ENCODE results near the gene UHRF2.
"Not testable (repeated sequence)": the region's sequence is repeated elsewhere in the genome, so short reads cannot be mapped to it uniquely, and the experiment has no call there.

UHRF2 gene

DNA sequence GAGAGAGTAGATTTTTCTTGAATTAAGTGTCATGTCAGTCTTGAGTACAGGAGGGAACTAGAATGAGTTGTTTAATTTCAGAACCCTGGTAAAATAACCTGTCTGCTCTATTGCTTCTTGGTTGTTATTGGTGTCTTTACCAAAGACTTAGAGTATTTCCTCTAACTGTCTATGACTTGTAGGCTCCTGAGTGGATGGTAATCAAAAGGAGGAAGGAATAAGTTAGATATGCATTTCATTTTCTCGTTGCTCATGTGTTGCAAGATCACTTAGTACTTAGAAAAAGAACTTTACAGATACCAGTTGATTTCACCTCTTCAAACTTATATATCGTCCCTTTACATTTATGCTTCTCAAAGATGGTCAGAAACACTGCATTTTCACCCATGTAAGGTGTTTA lies 31.1 kb downstream of the UHRF2 start:
- H3K9me3 Mint-ChIP-seq, result no peaks in the 10 kb centered on the region
- H3K36me3 Mint-ChIP-seq (ENCODE audit: low read depth), result peaks cover 22% of the 10 kb centered on the region
- H3K27me3 Mint-ChIP-seq (ENCODE audit: low read depth), result no peaks in the 10 kb centered on the region
- H3K27ac Mint-ChIP-seq, result peak overlapping the region; percentile 44
- DNase-seq (ENCODE audit: low spot score), result no peak
- no peak overlapping the region for H3K4me3 Mint-ChIP-seq
- H3K4me1 Mint-ChIP-seq (ENCODE audit: low read depth), result peaks cover 41% of the 10 kb centered on the region

DNA sequence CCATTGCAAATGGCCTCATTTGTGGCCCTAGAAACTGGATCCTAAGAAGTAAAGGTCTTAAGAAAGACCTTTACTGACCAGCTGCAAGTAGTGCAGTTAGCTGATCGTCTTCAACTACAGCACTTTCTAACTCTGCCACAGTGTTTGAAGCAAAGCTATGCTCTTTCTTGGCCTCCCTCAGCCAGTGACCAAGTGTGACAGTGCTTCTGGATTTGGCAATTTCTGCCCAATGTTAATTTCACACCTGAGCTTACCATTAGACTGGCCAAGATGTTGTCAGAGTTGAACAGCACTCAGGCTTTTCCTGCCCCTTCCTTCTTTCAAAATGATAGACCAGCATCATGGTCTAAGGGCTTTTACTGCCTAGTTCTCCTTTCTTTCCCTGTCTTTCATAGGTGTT lies 36.1 kb downstream of the UHRF2 start:
- H3K27ac Mint-ChIP-seq, result no peak overlapping the region

DNA sequence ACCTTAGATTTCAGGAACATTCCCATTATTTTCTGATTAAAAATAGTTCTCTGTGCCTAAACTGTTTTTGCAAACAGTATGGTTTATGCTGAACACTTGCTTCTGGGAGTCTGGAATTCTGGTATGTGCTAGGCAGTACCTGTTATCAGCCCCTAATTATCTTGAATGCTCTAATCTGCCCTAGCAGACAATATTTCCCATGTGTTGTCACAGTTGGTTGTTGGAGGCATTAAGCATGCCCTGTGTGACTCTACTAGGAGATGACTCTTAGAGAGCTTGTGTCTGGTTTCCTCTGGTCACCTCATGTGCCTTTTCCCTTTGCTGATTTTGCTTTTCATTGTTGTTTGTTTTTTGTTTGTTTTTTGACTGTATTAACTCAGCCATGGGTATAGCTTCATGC lies 36.6 kb downstream of the UHRF2 start:
- Mint-ChIP-seq H3K27ac (peak overlapping the region; percentile 9), H3K4me1 (ENCODE audit: low read depth) (peaks cover 24% of the 10 kb centered on the region), H3K36me3 (ENCODE audit: low read depth) (peaks cover 30% of the 10 kb centered on the region), H3K9me3 (peaks cover 8% of the 10 kb centered on the region), H3K27me3 (ENCODE audit: low read depth) (no peaks in the 10 kb centered on the region), H3K4me3 (no peak overlapping the region)
- no peak for DNase-seq (ENCODE audit: low spot score)

More for the DNA sequence above, 36.1 kb downstream of the UHRF2 start:
- H3K4me3 Mint-ChIP-seq, result no peak overlapping the region
- peaks cover 27% of the 10 kb centered on the region for H3K4me1 Mint-ChIP-seq (ENCODE audit: low read depth)
- no peak for DNase-seq (ENCODE audit: low spot score)
- peaks cover 3% of the 10 kb centered on the region for H3K9me3 Mint-ChIP-seq
- H3K36me3 Mint-ChIP-seq (ENCODE audit: low read depth), result peaks cover 26% of the 10 kb centered on the region
- no peaks in the 10 kb centered on the region for H3K27me3 Mint-ChIP-seq (ENCODE audit: low read depth)

DNA sequence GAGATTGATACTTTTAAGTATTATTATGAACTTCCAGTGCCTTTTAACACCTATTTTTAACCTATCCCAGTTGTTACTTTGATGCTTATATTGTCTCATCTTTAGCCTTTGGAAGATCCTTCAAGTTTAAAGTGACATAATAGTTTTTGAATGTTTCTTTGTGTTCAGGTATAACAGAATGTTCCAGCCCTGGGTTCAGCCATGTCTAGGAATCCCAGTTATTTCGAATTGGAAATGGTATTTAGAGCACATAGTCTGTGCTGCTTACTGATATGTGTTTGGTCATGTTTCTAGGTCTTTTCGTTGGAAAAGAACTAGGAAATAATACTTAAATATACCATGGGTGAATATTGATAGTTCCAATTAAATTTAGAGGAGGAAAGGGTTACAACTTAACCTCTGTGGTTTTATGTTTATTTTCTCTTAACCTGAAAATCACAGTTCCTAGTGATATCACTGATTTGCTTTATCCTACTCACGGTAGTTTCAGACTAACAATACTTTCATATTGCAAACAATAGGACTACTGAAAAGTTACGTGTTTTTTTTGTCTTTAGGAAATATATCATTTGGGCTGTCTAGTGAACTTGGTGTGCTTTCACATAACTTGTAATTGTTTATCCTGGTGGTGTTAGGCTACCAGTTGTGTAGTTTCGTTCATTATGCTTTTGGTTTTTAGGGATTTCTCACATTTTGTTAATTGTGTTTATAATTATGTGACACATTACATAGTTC lies 37.8 kb downstream of the UHRF2 start:
- Mint-ChIP-seq H3K9me3 (peaks cover 8% of the 10 kb centered on the region), H3K4me3 (no peak overlapping the region), H3K27ac (no peak overlapping the region), H3K27me3 (ENCODE audit: low read depth) (no peaks in the 10 kb centered on the region), H3K4me1 (ENCODE audit: low read depth) (peaks cover 24% of the 10 kb centered on the region), H3K36me3 (ENCODE audit: low read depth) (peaks cover 39% of the 10 kb centered on the region)
- DNase-seq (ENCODE audit: low spot score), result no peak

DNA sequence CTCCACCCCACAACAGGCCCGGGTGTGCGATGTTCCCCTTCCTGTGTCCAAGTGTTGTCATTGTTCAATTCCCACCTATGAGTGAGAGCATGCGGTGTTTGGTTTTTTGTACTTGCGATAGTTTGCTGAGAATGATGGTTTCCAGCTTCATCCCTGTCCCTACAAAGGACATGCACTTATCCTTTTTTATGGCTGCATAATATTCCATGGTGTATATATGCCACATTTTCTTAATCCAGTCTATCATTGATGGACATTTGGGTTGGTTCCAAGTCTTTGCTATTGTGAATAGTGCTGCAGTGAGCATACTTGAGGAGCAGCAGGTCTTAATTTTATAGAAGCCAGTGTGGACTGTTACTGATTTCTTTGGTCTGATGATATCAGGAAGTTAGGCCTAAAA lies 42.3 kb downstream of the UHRF2 start:
- DNase-seq (ENCODE audit: low spot score); H3K27ac Mint-ChIP-seq; H3K4me3 Mint-ChIP-seq; H3K4me1 Mint-ChIP-seq (ENCODE audit: low read depth); H3K27me3 Mint-ChIP-seq (ENCODE audit: low read depth): not testable (repeated sequence)
- Mint-ChIP-seq H3K9me3 (peaks cover 17% of the 10 kb centered on the region), H3K36me3 (ENCODE audit: low read depth) (peaks cover 61% of the 10 kb centered on the region)

DNA sequence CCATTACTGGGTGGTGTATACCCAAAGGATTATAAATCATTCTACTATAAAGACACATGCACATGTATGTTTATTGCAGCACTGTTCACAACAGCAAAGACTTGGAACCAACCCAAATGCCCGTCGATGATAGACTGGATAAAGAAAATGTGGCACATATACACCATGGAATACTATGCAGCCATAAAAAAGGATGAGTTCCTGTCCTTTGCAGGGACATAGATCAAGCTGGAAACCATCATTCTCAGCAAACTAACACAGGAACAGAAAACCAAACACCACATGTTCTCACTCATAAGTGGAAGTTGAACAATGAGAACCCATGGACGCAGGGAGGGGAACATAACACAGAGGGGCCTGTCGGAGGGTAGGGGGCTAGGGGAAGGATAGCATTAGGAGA lies 45.7 kb downstream of the UHRF2 start:
- Mint-ChIP-seq H3K36me3 (ENCODE audit: low read depth) (peaks cover 62% of the 10 kb centered on the region), H3K9me3 (peaks cover 17% of the 10 kb centered on the region)
- DNase-seq (ENCODE audit: low spot score); H3K4me3 Mint-ChIP-seq; H3K4me1 Mint-ChIP-seq (ENCODE audit: low read depth); H3K27me3 Mint-ChIP-seq (ENCODE audit: low read depth); H3K27ac Mint-ChIP-seq: not testable (repeated sequence)

DNA sequence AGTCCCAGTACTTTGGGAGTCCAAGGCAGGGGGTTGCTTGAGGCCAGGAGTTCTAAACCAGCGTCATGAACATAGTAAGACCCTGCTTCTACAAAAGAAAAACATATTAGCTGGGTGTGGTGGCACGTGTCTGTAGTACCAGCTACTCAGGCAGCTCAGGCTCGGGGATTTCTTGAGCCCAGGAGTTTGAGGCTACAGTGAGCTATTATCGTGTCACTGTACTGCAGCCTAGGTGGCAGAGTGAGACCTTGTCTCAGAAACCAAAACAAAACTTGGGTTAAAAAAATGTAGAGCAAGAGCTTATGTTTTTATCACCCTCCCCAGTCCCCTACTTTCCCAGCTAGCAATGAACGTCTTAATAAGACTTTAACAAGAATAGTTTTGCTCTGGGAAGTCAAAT lies 46.7 kb downstream of the UHRF2 start:
- Mint-ChIP-seq H3K27me3 (ENCODE audit: low read depth) (no peaks in the 10 kb centered on the region), H3K4me1 (ENCODE audit: low read depth) (peaks cover 9% of the 10 kb centered on the region), H3K36me3 (ENCODE audit: low read depth) (peaks cover 54% of the 10 kb centered on the region), H3K9me3 (peaks cover 9% of the 10 kb centered on the region), H3K4me3 (no peak overlapping the region), H3K27ac (no peak overlapping the region)
- no peak for DNase-seq (ENCODE audit: low spot score)

DNA sequence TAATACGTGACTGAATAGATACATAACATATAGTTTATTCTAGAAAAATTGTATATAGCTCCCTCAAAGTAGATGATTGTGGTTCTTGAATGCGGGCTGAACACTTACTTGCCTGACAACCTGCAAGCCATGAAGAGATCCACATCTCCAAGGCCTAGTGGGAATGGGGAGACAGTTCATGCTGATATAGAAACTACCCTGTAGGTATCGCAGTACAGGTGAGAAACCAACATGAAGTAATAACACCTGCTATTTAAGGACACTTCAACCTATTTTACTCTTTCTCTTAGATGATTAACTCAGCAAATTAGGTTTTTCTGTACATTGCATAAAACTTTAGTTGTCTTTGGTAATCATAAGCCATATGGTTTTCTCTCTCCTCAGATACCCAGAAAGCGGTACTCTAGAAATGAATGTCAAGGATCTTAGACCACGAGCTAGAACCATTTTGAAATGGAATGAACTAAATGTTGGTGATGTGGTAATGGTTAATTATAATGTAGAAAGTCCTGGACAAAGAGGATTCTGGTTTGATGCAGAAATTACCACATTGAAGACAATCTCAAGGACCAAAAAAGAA lies 47.3 kb downstream of the UHRF2 start:
- H3K36me3 Mint-ChIP-seq (ENCODE audit: low read depth), result peaks cover 54% of the 10 kb centered on the region
- no peak for DNase-seq (ENCODE audit: low spot score)
- peaks cover 9% of the 10 kb centered on the region for H3K9me3 Mint-ChIP-seq
- H3K4me1 Mint-ChIP-seq (ENCODE audit: low read depth), result peaks cover 10% of the 10 kb centered on the region
- no peak overlapping the region for H3K4me3 Mint-ChIP-seq
- no peak overlapping the region for H3K27ac Mint-ChIP-seq
- no peaks in the 10 kb centered on the region for H3K27me3 Mint-ChIP-seq (ENCODE audit: low read depth)

DNA sequence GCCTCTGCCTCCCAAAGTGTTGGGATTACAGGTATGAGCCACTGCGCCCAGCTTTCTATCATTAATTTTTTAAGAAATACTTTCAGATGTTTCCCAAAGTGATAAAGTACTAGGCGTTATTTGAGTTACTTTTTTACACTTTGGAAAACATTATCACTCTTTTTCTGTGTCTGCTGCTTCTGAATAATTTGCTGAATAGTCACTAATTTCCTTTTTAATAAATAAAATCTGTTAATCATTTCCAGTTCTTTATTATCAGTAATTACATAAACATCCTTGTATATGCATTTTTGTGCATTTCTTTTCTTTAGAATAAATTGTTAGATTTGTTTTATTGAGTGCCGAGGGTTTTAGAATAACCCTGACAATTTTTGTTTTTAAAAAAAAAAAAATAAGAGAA lies 48.6 kb downstream of the UHRF2 start:
- no peak overlapping the region for H3K27ac Mint-ChIP-seq
- H3K9me3 Mint-ChIP-seq, result peaks cover 9% of the 10 kb centered on the region
- H3K27me3 Mint-ChIP-seq (ENCODE audit: low read depth), result no peaks in the 10 kb centered on the region
- peaks cover 10% of the 10 kb centered on the region for H3K4me1 Mint-ChIP-seq (ENCODE audit: low read depth)
- H3K36me3 Mint-ChIP-seq (ENCODE audit: low read depth), result peaks cover 47% of the 10 kb centered on the region
- DNase-seq (ENCODE audit: low spot score), result no peak
- H3K4me3 Mint-ChIP-seq, result no peak overlapping the region

DNA sequence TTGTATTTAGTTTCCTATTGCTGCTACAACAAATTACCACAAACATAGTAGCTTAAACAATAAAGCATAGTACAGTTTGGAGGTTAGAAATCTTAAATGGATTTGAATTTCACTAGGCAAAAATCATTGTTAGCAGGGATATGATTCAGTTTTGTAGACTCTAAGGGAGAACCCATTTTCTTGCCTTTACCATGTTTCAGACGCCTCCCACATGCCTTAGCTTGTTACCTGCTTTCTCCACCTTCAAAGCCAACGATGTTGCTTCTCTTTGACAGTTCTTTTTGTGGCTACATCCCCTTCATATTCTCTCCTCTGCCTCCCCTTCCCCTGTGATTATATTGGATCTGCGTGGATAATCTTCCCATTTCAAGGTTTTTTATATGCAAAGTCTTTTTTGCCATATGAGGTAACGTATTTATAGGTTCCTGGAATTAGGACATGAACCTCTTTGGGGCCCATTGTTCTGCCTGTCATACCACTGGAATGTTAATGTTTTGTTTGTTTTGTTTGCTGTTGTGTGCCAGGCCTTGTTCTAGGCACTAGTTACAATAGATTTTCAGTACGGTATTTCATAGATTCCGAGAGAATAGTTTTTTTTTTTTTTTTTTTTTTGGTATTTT lies 54.1 kb downstream of the UHRF2 start:
- Mint-ChIP-seq H3K27ac (no peak overlapping the region), H3K36me3 (ENCODE audit: low read depth) (peaks cover 30% of the 10 kb centered on the region)

DNA sequence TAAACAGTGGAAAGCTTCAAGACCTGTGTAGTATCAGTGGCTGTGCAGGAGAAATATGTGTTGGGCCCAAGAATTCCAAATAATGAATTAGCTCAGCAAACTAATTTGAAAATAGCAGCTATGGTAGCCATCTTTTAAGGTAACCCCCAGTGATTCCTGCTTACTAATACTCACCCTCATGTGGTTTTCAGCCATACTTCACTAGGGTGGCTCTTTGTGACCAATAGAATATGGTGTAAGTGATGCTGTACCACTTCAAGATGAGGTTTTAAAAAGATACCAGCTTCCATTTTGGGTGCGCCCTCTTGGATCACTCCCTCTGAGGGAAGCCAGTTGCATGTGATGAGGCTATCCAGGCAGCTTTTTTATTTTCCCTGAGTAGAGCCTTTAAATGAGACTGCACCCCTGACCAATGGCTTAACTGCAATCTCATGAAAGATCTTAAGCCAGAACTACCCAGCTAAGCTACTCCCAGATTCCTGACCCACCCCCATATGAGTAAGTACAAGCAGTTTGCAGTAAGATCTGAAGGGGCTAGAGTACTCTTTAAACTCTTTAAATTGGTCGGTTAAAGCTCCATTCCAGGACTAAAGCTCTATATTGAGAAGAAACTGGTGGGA lies 58.3 kb downstream of the UHRF2 start:
- Mint-ChIP-seq H3K36me3 (ENCODE audit: low read depth) (peaks cover 27% of the 10 kb centered on the region), H3K27me3 (ENCODE audit: low read depth) (no peaks in the 10 kb centered on the region), H3K4me3 (no peak overlapping the region), H3K9me3 (no peaks in the 10 kb centered on the region), H3K27ac (no peak overlapping the region), H3K4me1 (ENCODE audit: low read depth) (peaks cover 13% of the 10 kb centered on the region)
- no peak for DNase-seq (ENCODE audit: low spot score)

More for the DNA sequence above, 54.1 kb downstream of the UHRF2 start:
- Mint-ChIP-seq H3K4me1 (ENCODE audit: low read depth) (peaks cover 15% of the 10 kb centered on the region), H3K9me3 (no peaks in the 10 kb centered on the region), H3K4me3 (no peak overlapping the region), H3K27me3 (ENCODE audit: low read depth) (no peaks in the 10 kb centered on the region)
- no peak for DNase-seq (ENCODE audit: low spot score)

DNA sequence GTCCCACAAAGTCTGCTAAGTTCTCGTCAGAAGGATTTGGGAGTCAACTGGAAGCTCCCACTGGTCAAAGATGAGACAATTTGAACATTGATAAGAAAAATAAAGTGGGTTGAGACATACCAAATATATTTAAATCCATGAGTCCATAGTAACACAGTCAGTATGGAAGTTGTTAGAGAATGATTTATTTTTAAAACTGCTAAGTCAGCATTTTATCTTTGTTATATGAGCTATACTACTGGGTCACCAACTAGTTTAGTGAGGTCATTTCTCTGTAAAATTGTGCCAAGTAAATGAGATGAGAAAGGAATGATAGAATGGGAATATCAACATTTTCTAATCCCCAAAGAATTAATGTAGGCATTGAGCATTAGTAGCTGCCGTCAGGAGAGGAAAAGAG lies 60.2 kb downstream of the UHRF2 start:
- Mint-ChIP-seq H3K4me3 (no peak overlapping the region), H3K9me3 (no peaks in the 10 kb centered on the region), H3K27ac (no peak overlapping the region), H3K4me1 (ENCODE audit: low read depth) (peaks cover 6% of the 10 kb centered on the region), H3K36me3 (ENCODE audit: low read depth) (peaks cover 14% of the 10 kb centered on the region), H3K27me3 (ENCODE audit: low read depth) (no peaks in the 10 kb centered on the region)
- DNase-seq (ENCODE audit: low spot score), result no peak

DNA sequence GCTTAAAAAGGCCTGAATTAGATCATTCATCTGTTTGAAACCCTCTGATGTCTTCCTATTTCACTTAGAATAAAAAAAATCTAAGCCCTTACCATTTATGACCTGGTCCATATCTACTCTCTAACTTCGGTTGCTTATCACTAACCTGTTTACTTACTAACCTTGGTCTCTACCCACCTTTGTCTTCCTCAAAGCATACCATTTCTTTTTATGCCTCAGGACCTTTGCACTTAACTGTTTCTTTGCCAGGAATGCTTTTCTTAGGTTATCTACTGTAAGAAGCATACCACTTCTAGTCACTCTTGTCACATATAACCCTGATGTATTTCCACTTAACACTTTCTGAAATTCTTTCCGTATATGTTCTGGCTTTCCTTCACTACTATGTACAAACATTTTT lies 67.0 kb downstream of the UHRF2 start:
- H3K36me3 Mint-ChIP-seq (ENCODE audit: low read depth), result peaks cover 22% of the 10 kb centered on the region

DNA sequence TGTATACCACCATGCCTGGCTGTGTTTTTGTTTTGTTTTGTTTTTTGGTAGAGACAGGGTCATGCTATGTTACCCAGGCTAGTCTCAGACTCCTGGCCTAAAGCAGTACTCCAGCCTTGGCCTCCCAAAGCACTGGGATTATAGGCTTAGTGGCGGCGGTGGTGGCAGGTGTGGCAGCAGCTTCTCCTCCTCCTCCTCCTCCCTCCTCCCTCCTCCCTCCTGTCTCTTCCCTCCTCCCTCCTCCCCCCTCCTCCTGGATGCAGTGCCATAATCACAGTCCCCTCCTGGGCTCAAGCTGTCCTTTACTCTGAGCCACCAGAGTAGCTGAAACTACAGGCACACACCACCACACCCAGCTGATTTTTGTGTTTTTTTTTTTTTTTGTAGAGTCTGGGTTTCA lies 71.2 kb downstream of the UHRF2 start:
- H3K36me3 Mint-ChIP-seq (ENCODE audit: low read depth), result peaks cover 32% of the 10 kb centered on the region
- DNase-seq (ENCODE audit: low spot score), result no peak
- no peak overlapping the region for H3K27ac Mint-ChIP-seq
- no peak overlapping the region for H3K4me3 Mint-ChIP-seq
- no peaks in the 10 kb centered on the region for H3K27me3 Mint-ChIP-seq (ENCODE audit: low read depth)
- H3K9me3 Mint-ChIP-seq, result no peaks in the 10 kb centered on the region
- H3K4me1 Mint-ChIP-seq (ENCODE audit: low read depth), result peaks cover 2% of the 10 kb centered on the region

More for the DNA sequence above, 67.0 kb downstream of the UHRF2 start:
- H3K4me3 Mint-ChIP-seq, result no peak overlapping the region
- no peak overlapping the region for H3K27ac Mint-ChIP-seq
- no peaks in the 10 kb centered on the region for H3K4me1 Mint-ChIP-seq (ENCODE audit: low read depth)
- no peaks in the 10 kb centered on the region for H3K9me3 Mint-ChIP-seq
- DNase-seq (ENCODE audit: low spot score), result no peak
- H3K27me3 Mint-ChIP-seq (ENCODE audit: low read depth), result no peaks in the 10 kb centered on the region
